ENCODE results near the gene TMEFF2.
A peak's percentile ranks its signal among the peaks of the same experiment; 100 is the strongest.

TMEFF2 gene

DNA sequence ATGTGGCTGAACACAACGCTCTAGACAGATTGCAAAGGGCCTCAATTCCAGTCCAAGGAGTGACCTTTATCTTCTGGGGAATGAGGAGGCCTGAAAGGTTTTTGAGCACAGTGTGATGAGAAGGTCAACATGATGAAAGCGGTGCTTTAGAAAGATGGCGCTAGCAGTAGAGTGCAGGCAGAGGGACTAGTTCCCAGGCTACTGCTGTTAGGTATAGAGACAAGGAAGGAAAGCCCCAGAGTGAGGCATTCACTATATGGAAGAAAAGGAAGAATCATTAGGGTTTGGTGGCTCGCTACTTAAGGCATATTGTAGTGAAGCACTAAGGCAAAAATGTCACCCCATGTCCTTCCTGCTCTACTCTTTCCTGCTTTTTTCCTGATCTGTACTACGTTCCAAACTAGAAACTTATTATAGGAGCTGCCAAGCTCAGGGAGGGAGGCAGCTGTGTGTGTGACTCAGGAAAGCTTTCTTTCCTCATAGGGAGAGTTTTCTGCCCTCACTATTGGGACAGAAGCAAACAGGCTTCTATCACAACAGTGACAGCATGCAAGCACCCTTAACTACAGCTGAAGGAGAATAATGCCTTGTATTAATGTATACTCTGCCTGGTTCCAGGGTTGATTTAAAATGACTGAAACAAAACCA, 187.0 kb downstream of the TMEFF2 start:
- DNase-seq: no peak

DNA sequence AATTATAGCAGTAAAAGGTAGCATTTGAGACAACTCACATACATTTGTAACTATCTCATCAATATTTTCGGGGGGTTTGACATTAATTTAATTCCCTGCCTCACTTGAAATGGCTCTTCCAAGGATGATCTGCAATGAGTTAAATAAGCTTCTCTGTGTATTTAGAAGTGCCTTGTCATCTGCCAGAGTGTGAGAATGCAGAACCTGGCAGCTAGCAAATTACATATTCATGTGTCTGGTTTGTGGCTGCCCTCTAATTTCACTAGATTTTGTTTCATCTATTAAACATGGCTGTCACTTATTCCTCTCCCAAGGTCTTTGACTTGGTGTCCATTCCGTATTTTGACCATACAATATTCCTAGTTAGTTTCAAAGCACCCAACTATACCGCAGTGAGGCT, 189.5 kb downstream of the TMEFF2 start:
- no peak for DNase-seq

- DNase-seq: no peak
Observed at GRCh38 chr2:192004188-192004963, 190.4 kb downstream of the TMEFF2 start.

DNA sequence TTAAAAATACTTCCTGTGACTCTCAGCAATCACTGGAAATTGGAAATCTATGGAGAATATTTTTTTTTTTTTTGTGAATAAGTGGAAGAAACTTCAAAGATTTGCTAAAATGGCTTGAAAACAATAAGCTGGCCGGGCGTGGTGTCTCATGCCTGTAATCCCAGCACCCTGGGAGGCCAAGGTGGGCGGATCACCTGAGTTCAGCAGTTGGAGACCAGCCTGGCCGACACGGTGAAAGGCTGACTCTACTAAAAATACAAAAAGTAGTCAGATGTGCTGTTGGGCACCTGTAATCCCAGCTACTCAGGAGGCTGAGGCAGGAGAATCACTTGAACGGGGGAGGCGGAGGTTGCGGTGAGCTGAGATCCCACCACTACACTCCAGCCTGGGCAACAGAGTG, 192.3 kb downstream of the TMEFF2 start:
- DNase-seq: no peak

GRCh38 chr2:192000196-192000980, 194.3 kb downstream of the TMEFF2 start:
- no peak for DNase-seq

- DNase-seq: no peak
Observed at GRCh38 chr2:191999101-191999841, 195.5 kb downstream of the TMEFF2 start.

DNA sequence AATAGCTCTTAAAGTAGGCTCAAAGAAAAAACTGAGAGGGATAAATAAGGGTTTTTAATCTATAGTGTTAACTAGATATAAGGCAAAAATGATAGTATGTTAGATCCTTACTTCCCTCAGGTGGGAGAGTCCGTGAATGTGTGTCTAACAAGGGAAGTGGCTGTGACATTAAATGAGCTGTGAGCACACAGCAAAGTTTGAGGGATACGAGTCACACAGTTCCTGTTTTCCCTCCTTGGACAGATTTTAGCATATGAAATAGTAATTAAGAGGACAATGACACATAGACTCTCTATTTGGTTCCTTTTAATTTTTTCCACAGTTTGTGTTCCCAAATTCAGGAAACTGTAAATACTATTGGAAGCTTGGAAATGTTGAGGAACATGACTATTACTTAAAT, 199.4 kb downstream of the TMEFF2 start:
- peak; percentile 9 to 23 for DNase-seq

DNA sequence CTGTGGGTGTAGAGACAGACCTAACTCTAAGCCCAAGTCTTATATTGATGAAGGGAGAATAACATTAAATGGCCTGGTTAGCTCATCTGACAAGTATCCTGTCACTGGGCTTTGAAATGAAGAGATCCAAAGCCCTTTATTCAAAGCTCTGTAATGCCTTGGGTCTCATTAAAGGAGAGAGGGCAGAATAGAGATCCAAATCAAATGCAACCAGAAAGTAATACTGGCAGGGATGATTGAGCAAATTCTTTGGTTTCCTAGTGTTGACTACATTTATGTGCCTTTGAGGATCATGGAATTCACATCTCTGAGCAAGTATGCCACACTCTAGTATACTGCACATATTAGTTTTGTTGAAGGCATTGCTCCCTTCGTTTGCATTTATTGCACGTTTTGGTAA, 200.0 kb downstream of the TMEFF2 start:
- DNase-seq: no peak

DNA sequence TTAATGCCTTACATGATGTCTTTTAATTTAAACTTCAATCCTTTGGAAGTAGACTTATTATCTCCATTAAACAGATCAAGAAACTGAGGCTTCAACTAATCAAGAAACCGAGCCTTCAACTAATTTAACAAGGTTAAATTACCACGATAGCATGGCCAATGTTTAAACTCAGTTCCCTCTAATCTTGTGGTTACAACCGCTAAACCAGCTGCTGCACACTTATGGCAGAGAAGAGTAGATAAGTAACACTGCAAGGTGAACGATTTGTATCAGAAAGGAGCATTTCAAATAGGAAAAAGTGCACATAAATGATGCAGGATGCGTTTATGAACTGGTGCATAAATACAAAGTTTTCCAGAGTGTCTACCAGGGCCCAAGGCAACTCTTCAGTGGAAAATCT, 203.3 kb downstream of the TMEFF2 start:
- DNase-seq: no peak

DNA sequence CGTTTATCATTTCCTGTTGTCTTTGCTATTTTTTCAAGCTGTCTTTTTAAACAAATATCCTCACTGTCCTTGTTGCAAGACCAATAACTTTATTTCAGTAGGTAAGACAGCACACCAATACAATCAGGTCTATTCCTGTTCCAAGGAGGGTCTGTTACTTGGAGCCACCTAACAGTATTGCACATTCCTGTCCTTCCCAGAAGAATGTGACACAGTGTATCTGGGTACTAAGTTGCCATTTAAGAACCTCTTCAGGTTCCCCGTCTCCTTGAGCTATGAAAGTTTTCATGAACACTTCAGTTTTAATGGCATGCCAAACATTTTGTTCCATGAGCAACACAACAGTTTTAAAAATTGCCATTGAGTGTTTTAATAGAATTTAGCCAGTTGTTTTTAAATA, 209.0 kb downstream of the TMEFF2 start:
- DNase-seq: no peak

DNA sequence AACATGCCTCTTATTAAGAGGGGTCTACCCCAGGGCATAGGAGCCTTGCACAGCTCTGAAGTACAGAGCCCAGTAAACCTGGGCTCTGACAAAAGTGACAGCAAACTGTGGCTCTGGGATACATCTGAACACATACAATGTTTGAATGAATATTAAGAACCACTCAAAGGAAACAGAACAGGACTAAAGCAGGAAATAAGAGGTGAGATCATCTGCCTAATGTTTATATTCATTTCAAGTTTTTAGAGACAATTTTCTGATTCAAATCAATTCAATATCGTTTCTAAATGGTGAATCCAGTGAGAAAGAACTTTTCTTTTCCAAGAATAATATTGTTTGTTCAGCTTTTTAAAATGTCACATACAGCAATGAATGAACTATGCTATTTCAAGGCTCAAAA, 211.1 kb downstream of the TMEFF2 start:
- no peak for DNase-seq

DNA sequence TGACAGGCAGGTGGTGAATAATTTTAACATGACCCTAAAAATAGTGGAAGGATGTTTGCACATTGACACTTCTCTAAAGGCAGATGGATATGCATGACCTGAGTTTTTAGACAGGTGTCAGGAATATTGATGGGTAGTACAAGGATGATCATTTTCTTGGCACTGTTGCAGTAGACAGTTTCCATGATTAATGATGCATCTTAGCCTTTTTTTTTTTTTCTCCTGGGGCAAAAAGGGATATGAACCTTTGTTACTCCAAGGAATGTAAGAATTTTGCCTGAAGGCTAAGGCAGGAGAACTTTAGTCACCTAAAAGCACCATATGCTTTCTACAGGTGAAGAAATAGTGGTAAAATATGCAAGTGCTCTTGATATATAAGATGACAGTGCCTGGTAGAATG, 211.5 kb downstream of the TMEFF2 start:
- no peak for DNase-seq

GRCh38 chr2:191981706-191982105, 213.0 kb downstream of the TMEFF2 start:
- DNase-seq: no peak

GRCh38 chr2:191980483-191980882, 214.2 kb downstream of the TMEFF2 start:
- no peak for DNase-seq

DNA sequence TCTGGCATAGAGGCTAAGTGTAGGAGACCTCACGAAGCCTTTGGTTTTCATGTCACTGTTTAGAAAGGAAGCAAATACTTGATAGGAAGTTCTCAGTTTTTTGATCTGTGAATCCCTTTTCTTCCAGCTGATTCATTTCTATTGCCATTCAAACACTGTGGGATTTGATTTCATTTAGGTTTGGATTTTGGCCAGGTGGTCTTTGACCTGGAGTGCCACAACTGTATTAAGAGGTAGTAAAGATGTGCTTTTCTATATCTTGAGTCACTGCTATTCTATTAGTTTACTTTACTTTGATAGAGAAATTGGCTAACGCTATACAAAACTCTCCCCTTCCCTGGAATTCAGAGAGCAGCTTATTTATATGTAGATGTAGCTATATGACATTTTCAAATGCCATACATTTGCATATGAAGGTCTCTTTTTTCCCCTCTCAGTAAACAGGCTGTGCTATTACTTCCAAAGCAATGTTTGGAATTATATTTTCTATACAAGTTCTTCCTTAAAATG, 215.5 kb downstream of the TMEFF2 start:
- no peak for DNase-seq

GRCh38 chr2:191977754-191978153, 217.0 kb downstream of the TMEFF2 start:
- no peak for DNase-seq

GRCh38 chr2:191976436-191976835, 218.3 kb downstream of the TMEFF2 start:
- no peak for DNase-seq

DNA sequence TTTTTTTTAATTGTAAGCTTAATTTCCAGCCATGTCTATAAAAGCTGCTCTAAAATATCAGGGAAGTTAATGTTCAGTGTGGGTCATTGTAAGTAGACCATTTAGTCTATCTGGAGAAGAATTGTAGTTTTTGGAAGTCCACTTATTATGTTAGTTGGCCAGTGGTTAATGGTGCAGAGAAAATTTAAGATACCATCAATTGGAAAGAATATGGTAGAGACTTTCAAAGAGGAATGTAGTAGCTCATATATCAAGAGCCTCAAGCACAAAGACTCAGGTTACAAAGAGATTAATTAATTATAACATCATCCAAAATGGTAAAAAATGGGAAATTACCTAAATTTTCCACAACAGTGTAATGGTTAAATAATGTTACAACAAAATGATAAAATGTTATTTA, 220.1 kb downstream of the TMEFF2 start:
- DNase-seq: no peak

- peak in 1 of 2 experiments; percentile 3 for DNase-seq
Observed at GRCh38 chr2:191970867-191971266, 223.9 kb downstream of the TMEFF2 start.

DNA sequence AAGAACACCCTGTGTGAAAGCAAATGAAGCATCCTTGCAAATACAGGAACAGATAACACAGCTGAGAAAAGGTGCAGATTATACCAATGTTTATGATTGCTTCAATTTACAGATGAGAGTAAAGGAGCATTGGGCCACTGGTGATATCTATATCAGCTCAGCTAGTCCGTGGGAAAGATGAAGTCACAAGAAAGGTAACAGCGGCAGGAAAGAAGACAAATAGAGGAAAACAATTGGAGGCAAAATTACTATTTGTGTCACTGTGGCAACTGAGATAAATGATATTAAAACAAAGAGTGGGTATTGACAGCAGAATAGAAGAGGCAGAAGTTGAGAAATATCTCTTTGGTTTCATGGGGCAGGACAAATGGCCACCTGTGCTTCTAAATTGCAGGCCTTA, 226.6 kb downstream of the TMEFF2 start:
- DNase-seq: no peak

- no peak for DNase-seq
Observed at GRCh38 chr2:191965733-191966132, 229.0 kb downstream of the TMEFF2 start.

DNA sequence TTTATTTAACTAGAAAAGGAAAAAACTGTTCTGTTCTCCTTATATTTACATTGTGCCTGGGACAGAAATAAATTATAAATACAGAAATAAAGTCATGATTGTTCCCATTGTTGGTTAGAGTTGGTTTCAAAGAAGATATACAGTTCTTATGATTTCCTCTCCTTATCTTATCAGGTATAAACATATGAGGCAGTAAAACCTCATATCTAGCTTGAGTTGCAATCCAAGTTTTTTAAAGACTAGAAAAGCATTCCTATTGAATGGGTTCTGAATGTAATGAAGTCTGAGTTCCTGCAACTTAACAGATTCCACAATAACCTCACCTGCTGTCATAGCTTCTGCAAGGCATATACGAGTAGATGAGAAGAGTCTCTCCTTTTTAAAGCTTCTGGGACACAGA, 233.2 kb downstream of the TMEFF2 start:
- no peak for DNase-seq

DNA sequence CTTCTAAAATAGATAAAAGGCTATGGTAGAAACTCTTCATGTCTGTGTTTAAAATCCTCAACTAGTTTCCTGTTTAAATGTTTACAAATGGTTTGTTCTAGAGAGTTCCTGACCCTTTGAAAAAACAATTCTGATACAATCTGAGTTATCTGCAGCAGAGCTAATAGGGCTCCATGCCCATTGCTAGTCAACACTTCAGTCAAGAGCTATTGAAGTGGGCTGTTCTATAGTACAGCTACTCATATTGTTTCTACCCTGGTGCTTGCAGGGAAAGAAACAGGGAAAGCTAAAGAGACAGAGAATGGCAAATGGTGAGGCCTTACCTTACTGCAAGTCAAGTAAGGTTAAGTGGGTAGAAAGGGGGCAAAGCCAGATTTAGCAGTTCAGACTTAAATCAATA, 235.5 kb downstream of the TMEFF2 start:
- no peak for DNase-seq
